H9 (cell line): ENCODE data around the gene SPATA2. TPM values are rescaled to one million over a fixed set of nuclear protein-coding genes. Genes with fewer than 3 reads are reported as not detected.

ENCODE experiments used
- DNase-seq: peaks from one replicate; pipeline ENCODE4 v3.0.0-alpha.2; 2017
- H2AFZ ChIP-seq: one replicate; pipeline ENCODE4 v1.6.1; 2013; ENCODE audit warnings: mild to moderate bottlenecking, low read length, control low read depth, moderate library complexity
- H2AK5ac ChIP-seq: 2 replicates; pipeline ENCODE4 v1.6.1; 2013; ENCODE audit warnings: low read length, control low read depth, mixed read lengths; ENCODE audit not compliant: insufficient read length
- H2BK120ac ChIP-seq: one replicate; pipeline ENCODE4 v1.6.1; 2013; ENCODE audit warnings: low read depth, mild to moderate bottlenecking, low read length, control low read depth, inconsistent platforms; ENCODE audit not compliant: poor library complexity, severe bottlenecking
- H2BK12ac ChIP-seq: 2 replicates; pipeline ENCODE4 v1.6.1; 2013; ENCODE audit warnings: low read length, control low read depth, mixed read lengths, low read depth; ENCODE audit not compliant: insufficient read length
- H2BK15ac ChIP-seq: 2 replicates; pipeline ENCODE4 v1.6.1; 2013; ENCODE audit warnings: low read depth, low read length, control low read depth
- H2BK20ac ChIP-seq: one replicate; pipeline ENCODE4 v1.6.1; 2013; ENCODE audit warnings: low read depth, mild to moderate bottlenecking, low read length, control low read depth, inconsistent platforms; ENCODE audit not compliant: poor library complexity, severe bottlenecking
- H2BK5ac ChIP-seq: 2 replicates; pipeline ENCODE4 v1.6.1; 2013; ENCODE audit warnings: low read length, control low read depth, mixed read lengths; ENCODE audit not compliant: insufficient read length
- H3K14ac ChIP-seq: 2 replicates; pipeline ENCODE4 v1.6.1; 2013; ENCODE audit warnings: low read length, control low read depth; ENCODE audit not compliant: insufficient read depth
- H3K18ac ChIP-seq: 2 replicates; pipeline ENCODE4 v1.6.1; 2013; ENCODE audit warnings: low read depth, mild to moderate bottlenecking, mixed read lengths, low read length, control low read depth; ENCODE audit not compliant: insufficient read length
- H3K23ac ChIP-seq: 2 replicates; pipeline ENCODE4 v1.6.1; 2013; ENCODE audit warnings: low read length, control low read depth, mixed read lengths, low read depth; ENCODE audit not compliant: insufficient read length
- H3K23me2 ChIP-seq: 2 replicates; pipeline ENCODE4 v1.6.1; 2013; ENCODE audit warnings: low read depth, mild to moderate bottlenecking, mixed read lengths, low read length, control low read depth; ENCODE audit not compliant: insufficient read length, poor library complexity, severe bottlenecking
- H3K27ac ChIP-seq: 2 replicates; pipeline ENCODE4 v1.5.1; 2013; ENCODE audit warnings: low read length, control low read depth, mixed read lengths, low read depth; ENCODE audit not compliant: insufficient read length
- H3K27me3 ChIP-seq: 2 replicates; pipeline ENCODE4 v1.6.1; 2013; ENCODE audit warnings: low read length, control low read depth, inconsistent platforms; ENCODE audit not compliant: insufficient read depth
- H3K4ac ChIP-seq: 2 replicates; pipeline ENCODE4 v1.6.1; 2013; ENCODE audit warnings: low read depth, mild to moderate bottlenecking, control low read depth, inconsistent platforms, low read length, moderate library complexity
- H3K4me1 ChIP-seq: 2 replicates; pipeline ENCODE4 v1.6.1; 2013; ENCODE audit warnings: low read length, control low read depth, inconsistent platforms; ENCODE audit not compliant: insufficient read depth
- H3K4me2 ChIP-seq: 2 replicates; pipeline ENCODE4 v1.6.1; 2013; ENCODE audit warnings: low read length, control low read depth, mixed read lengths; ENCODE audit not compliant: insufficient read length, insufficient read depth
- H3K56ac ChIP-seq: 2 replicates; pipeline ENCODE4 v1.6.1; 2013; ENCODE audit warnings: low read depth, mild to moderate bottlenecking, mixed read lengths, low read length, control low read depth; ENCODE audit not compliant: insufficient read length
- H3K79me1 ChIP-seq: 2 replicates; pipeline ENCODE4 v1.6.1; 2013; ENCODE audit warnings: low read depth, mild to moderate bottlenecking, moderate library complexity, low read length, control low read depth, inconsistent platforms; ENCODE audit not compliant: insufficient read depth, poor library complexity, severe bottlenecking
- H3K79me2 ChIP-seq: 2 replicates; pipeline ENCODE4 v1.6.1; 2013; ENCODE audit warnings: low read length, control low read depth, inconsistent platforms; ENCODE audit not compliant: insufficient read depth
- H3K9ac ChIP-seq: 2 replicates; pipeline ENCODE4 v1.6.1; 2013; ENCODE audit warnings: low read length, control low read depth, mixed read lengths; ENCODE audit not compliant: insufficient read length; ENCODE audit errors: extremely low read depth
- H3K9me3 ChIP-seq: one replicate; pipeline ENCODE4 v1.6.1; 2013; ENCODE audit warnings: low read depth, low read length, inconsistent platforms; ENCODE audit not compliant: control insufficient read depth
- H3T11ph ChIP-seq: one replicate; pipeline ENCODE4 v1.6.1; 2013; ENCODE audit warnings: mild to moderate bottlenecking, low read length, control low read depth, inconsistent platforms
- H4K20me1 ChIP-seq: one replicate; pipeline ENCODE4 v1.6.1; 2013; ENCODE audit not compliant: control insufficient read depth, insufficient read length, insufficient read depth
- H4K5ac ChIP-seq: 2 replicates; pipeline ENCODE4 v1.6.1; 2013; ENCODE audit warnings: low read depth, mild to moderate bottlenecking, mixed read lengths, low read length, control low read depth; ENCODE audit not compliant: insufficient read length
- H4K8ac ChIP-seq: replicated peaks from 2 replicates; pipeline ENCODE4 v1.6.1; 2013; ENCODE audit warnings: low read length, control low read depth, mixed read lengths, low read depth; ENCODE audit not compliant: insufficient read length
- H4K91ac ChIP-seq: 2 replicates; pipeline ENCODE4 v1.6.1; 2013; ENCODE audit warnings: low read depth, mild to moderate bottlenecking, moderate library complexity, mixed read lengths, low read length, control low read depth; ENCODE audit not compliant: insufficient read length
- H3K27ac Mint-ChIP-seq, 3 experiments: 2 replicates in 2 of 3; 3 replicates in 1 of 3; pipeline ENCODE4 v1.8.0; 2020 to 2021; ENCODE audit warnings: mixed read lengths in 3 of 3, mild to moderate bottlenecking in 1 of 3, moderate library complexity in 1 of 3
- H3K27me3 Mint-ChIP-seq: 2 replicates; pipeline ENCODE4 v1.8.0; 2021; ENCODE audit warnings: low read depth, mild to moderate bottlenecking, moderate library complexity, mixed read lengths
- H3K36me3 Mint-ChIP-seq, 3 experiments: 2 replicates in 2 of 3; 3 replicates in 1 of 3; pipeline ENCODE4 v1.8.0; 2020 to 2021; ENCODE audit warnings: low read depth in 3 of 3, mixed read lengths in 3 of 3; ENCODE audit not compliant: insufficient read depth in 1 of 3
- H3K4me1 Mint-ChIP-seq, 2 experiments: 2 replicates each; pipeline ENCODE4 v1.8.0; 2020; ENCODE audit warnings: mixed read lengths in 2 of 2
- H3K4me3 Mint-ChIP-seq, 2 experiments: 2 replicates in 1 of 2; 3 replicates in 1 of 2; pipeline ENCODE4 v1.8.0; 2020 to 2021; ENCODE audit warnings: mild to moderate bottlenecking in 2 of 2, mixed read lengths in 2 of 2, moderate library complexity in 1 of 2
- H3K9me3 Mint-ChIP-seq, 2 experiments: 2 replicates in 1 of 2; 3 replicates in 1 of 2; pipeline ENCODE4 v1.8.0; 2020; ENCODE audit warnings: mild to moderate bottlenecking in 2 of 2, mixed read lengths in 2 of 2, moderate library complexity in 1 of 2
- WGBS: extraction: QIAGEN DNeasy Blood & Tissue Kit; methylation state at CpG from one replicate; pipeline ENCODE4 v1.1.7; 2013; ENCODE audit warnings: missing lambda C conversion rate, low lambda C conversion rate, mixed read lengths; ENCODE audit not compliant: insufficient read length; ENCODE audit errors: extremely low coverage; 5-methylcytosine and 5-hydroxymethylcytosine counted together
- total RNA-seq: library from RNA; stranded (reverse); gene quantifications from 2 replicates; pipeline ENCODE4 v1.2.1, GENCODE V29; 2021
- TF ChIP-seq, protein P1 (sequence below): fragments of 200-600 bp; sonication (generic); conservative IDR thresholded peaks from 3 replicates; pipeline ENCODE4 v1.8.0; 2021; ENCODE audit warnings: antibody characterized with exemption, mild to moderate bottlenecking

Gene SPATA2
- total RNA-seq, 1 experiment from 2014 or later, result 9.6 TPM

DNA sequence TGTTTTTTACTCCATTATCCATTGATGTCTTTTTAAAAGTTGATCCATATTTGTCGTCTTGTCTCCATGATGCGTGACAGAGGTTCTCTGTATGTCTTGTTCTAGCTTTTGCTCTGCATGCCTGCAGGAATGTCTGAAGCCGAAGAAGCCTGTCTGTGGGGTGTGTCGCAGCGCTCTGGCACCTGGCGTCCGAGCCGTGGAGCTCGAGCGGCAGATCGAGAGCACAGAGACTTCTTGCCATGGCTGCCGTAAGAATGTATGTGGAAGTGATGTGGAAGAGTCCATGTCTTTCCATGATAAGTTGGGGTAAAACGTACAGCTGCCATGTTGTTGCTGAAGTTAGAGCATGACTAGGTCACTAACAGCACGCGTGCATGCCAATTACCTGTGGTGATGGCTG is 26.1 kb upstream of the SPATA2 start:
- Histone ChIP-seq H3K79me1 (peaks cover 4% of the 10 kb centered on the region), H4K20me1 (no peaks in the 10 kb centered on the region), H2BK5ac (no peak overlapping the region), H3K27me3 (no peaks in the 10 kb centered on the region), H3K23me2 (peaks cover 9% of the 10 kb centered on the region), H2BK12ac (no peak overlapping the region), H3K4me1 (peaks cover 4% of the 10 kb centered on the region; the same call in 1 of the 2 replicates), H4K8ac (no peak overlapping the region), H4K91ac (no peak overlapping the region), H3T11ph (no peak overlapping the region), H3K18ac (no peak overlapping the region), H2BK120ac (no peak overlapping the region), H2BK15ac (no peak overlapping the region), H3K4ac (no peak overlapping the region), H4K5ac (no peak overlapping the region), H2AFZ (no peak overlapping the region), H3K23ac (no peak overlapping the region), H2AK5ac (no peak overlapping the region), H3K56ac (no peak overlapping the region), H3K9ac (no peak overlapping the region), H3K9me3 (no peaks in the 10 kb centered on the region), H3K79me2 (peaks cover 42% of the 10 kb centered on the region), H3K14ac (no peak overlapping the region), H3K27ac (no peak overlapping the region), H2BK20ac (no peak overlapping the region), H3K4me2 (no peak overlapping the region)
- H3K4me3 Mint-ChIP-seq, result no peak overlapping the region
- no peaks in the 10 kb centered on the region for H3K27me3 Mint-ChIP-seq
- TF ChIP-seq, protein P1, sequence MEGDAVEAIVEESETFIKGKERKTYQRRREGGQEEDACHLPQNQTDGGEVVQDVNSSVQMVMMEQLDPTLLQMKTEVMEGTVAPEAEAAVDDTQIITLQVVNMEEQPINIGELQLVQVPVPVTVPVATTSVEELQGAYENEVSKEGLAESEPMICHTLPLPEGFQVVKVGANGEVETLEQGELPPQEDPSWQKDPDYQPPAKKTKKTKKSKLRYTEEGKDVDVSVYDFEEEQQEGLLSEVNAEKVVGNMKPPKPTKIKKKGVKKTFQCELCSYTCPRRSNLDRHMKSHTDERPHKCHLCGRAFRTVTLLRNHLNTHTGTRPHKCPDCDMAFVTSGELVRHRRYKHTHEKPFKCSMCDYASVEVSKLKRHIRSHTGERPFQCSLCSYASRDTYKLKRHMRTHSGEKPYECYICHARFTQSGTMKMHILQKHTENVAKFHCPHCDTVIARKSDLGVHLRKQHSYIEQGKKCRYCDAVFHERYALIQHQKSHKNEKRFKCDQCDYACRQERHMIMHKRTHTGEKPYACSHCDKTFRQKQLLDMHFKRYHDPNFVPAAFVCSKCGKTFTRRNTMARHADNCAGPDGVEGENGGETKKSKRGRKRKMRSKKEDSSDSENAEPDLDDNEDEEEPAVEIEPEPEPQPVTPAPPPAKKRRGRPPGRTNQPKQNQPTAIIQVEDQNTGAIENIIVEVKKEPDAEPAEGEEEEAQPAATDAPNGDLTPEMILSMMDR, result no peak
- peak overlapping the region in 1 of 3 experiments; percentile 25; a peak in 3 of 7 replicates for H3K27ac Mint-ChIP-seq
- no peak for DNase-seq
- no peaks in the 10 kb centered on the region for H3K9me3 Mint-ChIP-seq
- peaks cover 23 to 30% of the 10 kb centered on the region in 2 experiments for H3K4me1 Mint-ChIP-seq
- no CpG with 5 or more reads among the region's 15 CpGs for WGBS
- H3K36me3 Mint-ChIP-seq, result peaks cover 21 to 63% (median 62%) of the 10 kb centered on the region in 3 experiments; a peak in 6 of 7 replicates
